ENCODE data around the gene CDH11.

CDH11 gene

GRCh38 chr16:65012357-65012756 lies 109.5 kb downstream of the CDH11 start:
- Histone ChIP-seq H3K4me1 (ENCODE audit: control insufficient read depth, insufficient read depth, low read length) (no peaks in the 10 kb centered on the region), H3K4me3 (ENCODE audit: low read depth, low read length) (no peak overlapping the region), H3K36me3 (ENCODE audit: control insufficient read depth, insufficient read depth, low read length) (no peaks in the 10 kb centered on the region), H3K9me3 (ENCODE audit: control insufficient read depth, insufficient read depth, low read length) (no peaks in the 10 kb centered on the region), H3K27me3 (ENCODE audit: control insufficient read depth, insufficient read depth, low read length) (no peaks in the 10 kb centered on the region), H3K9ac (ENCODE audit: low read depth, low read length) (no peak overlapping the region)

GRCh38 chr16:65010125-65010524 lies 111.7 kb downstream of the CDH11 start:
- no peaks in the 10 kb centered on the region for H3K36me3 ChIP-seq (ENCODE audit: control insufficient read depth, insufficient read depth, low read length)
- no peaks in the 10 kb centered on the region for H3K27me3 ChIP-seq (ENCODE audit: control insufficient read depth, insufficient read depth, low read length)
- no peak overlapping the region for H3K9ac ChIP-seq (ENCODE audit: low read depth, low read length)
- H3K4me3 ChIP-seq (ENCODE audit: low read depth, low read length) = no peak overlapping the region
- no peaks in the 10 kb centered on the region for H3K4me1 ChIP-seq (ENCODE audit: control insufficient read depth, insufficient read depth, low read length)
- H3K9me3 ChIP-seq (ENCODE audit: control insufficient read depth, insufficient read depth, low read length) = no peaks in the 10 kb centered on the region

GRCh38 chr16:65005696-65006095 lies 116.2 kb downstream of the CDH11 start:
- H3K36me3 ChIP-seq (ENCODE audit: control insufficient read depth, insufficient read depth, low read length) = no peaks in the 10 kb centered on the region
- no peak overlapping the region for H3K9ac ChIP-seq (ENCODE audit: low read depth, low read length)
- no peaks in the 10 kb centered on the region for H3K9me3 ChIP-seq (ENCODE audit: control insufficient read depth, insufficient read depth, low read length)
- H3K27me3 ChIP-seq (ENCODE audit: control insufficient read depth, insufficient read depth, low read length) = no peaks in the 10 kb centered on the region
- H3K4me1 ChIP-seq (ENCODE audit: control insufficient read depth, insufficient read depth, low read length) = peaks cover 3% of the 10 kb centered on the region
- no peak overlapping the region for H3K4me3 ChIP-seq (ENCODE audit: low read depth, low read length)

GRCh38 chr16:65004570-65004969 lies 117.3 kb downstream of the CDH11 start:
- H3K4me1 ChIP-seq (ENCODE audit: control insufficient read depth, insufficient read depth, low read length) = peaks cover 3% of the 10 kb centered on the region
- no peaks in the 10 kb centered on the region for H3K27me3 ChIP-seq (ENCODE audit: control insufficient read depth, insufficient read depth, low read length)
- no peak overlapping the region for H3K4me3 ChIP-seq (ENCODE audit: low read depth, low read length)
- H3K9me3 ChIP-seq (ENCODE audit: control insufficient read depth, insufficient read depth, low read length) = no peaks in the 10 kb centered on the region
- H3K9ac ChIP-seq (ENCODE audit: low read depth, low read length) = no peak overlapping the region
- no peaks in the 10 kb centered on the region for H3K36me3 ChIP-seq (ENCODE audit: control insufficient read depth, insufficient read depth, low read length)

GRCh38 chr16:65003621-65004020 lies 118.2 kb downstream of the CDH11 start:
- no peaks in the 10 kb centered on the region for H3K9me3 ChIP-seq (ENCODE audit: control insufficient read depth, insufficient read depth, low read length)
- H3K36me3 ChIP-seq (ENCODE audit: control insufficient read depth, insufficient read depth, low read length) = no peaks in the 10 kb centered on the region
- peaks cover 3% of the 10 kb centered on the region for H3K4me1 ChIP-seq (ENCODE audit: control insufficient read depth, insufficient read depth, low read length)
- no peaks in the 10 kb centered on the region for H3K27me3 ChIP-seq (ENCODE audit: control insufficient read depth, insufficient read depth, low read length)
- H3K4me3 ChIP-seq (ENCODE audit: low read depth, low read length) = no peak overlapping the region
- H3K9ac ChIP-seq (ENCODE audit: low read depth, low read length) = no peak overlapping the region

GRCh38 chr16:65002265-65002664 lies 119.6 kb downstream of the CDH11 start:
- Histone ChIP-seq H3K9me3 (ENCODE audit: control insufficient read depth, insufficient read depth, low read length) (no peaks in the 10 kb centered on the region), H3K4me3 (ENCODE audit: low read depth, low read length) (no peak overlapping the region), H3K9ac (ENCODE audit: low read depth, low read length) (no peak overlapping the region), H3K4me1 (ENCODE audit: control insufficient read depth, insufficient read depth, low read length) (peaks cover 3% of the 10 kb centered on the region), H3K36me3 (ENCODE audit: control insufficient read depth, insufficient read depth, low read length) (no peaks in the 10 kb centered on the region), H3K27me3 (ENCODE audit: control insufficient read depth, insufficient read depth, low read length) (no peaks in the 10 kb centered on the region)

GRCh38 chr16:65000654-65001053 lies 121.2 kb downstream of the CDH11 start:
- Histone ChIP-seq H3K4me1 (ENCODE audit: control insufficient read depth, insufficient read depth, low read length) (peaks cover 3% of the 10 kb centered on the region), H3K27me3 (ENCODE audit: control insufficient read depth, insufficient read depth, low read length) (no peaks in the 10 kb centered on the region), H3K4me3 (ENCODE audit: low read depth, low read length) (no peak overlapping the region), H3K36me3 (ENCODE audit: control insufficient read depth, insufficient read depth, low read length) (no peaks in the 10 kb centered on the region), H3K9me3 (ENCODE audit: control insufficient read depth, insufficient read depth, low read length) (no peaks in the 10 kb centered on the region), H3K9ac (ENCODE audit: low read depth, low read length) (no peak overlapping the region)

- H3K36me3 ChIP-seq (ENCODE audit: control insufficient read depth, insufficient read depth, low read length) = no peaks in the 10 kb centered on the region
These were observed 124.1 kb downstream of the CDH11 start for GRCh38 chr16:64997751-64998150.

GRCh38 chr16:64997121-64997520 lies 124.7 kb downstream of the CDH11 start:
- Histone ChIP-seq H3K4me3 (ENCODE audit: low read depth, low read length) (no peak overlapping the region), H3K9ac (ENCODE audit: low read depth, low read length) (no peak overlapping the region), H3K4me1 (ENCODE audit: control insufficient read depth, insufficient read depth, low read length) (peaks cover 3% of the 10 kb centered on the region), H3K9me3 (ENCODE audit: control insufficient read depth, insufficient read depth, low read length) (no peaks in the 10 kb centered on the region), H3K36me3 (ENCODE audit: control insufficient read depth, insufficient read depth, low read length) (no peaks in the 10 kb centered on the region), H3K27me3 (ENCODE audit: control insufficient read depth, insufficient read depth, low read length) (no peaks in the 10 kb centered on the region)

More at GRCh38 chr16:64997751-64998150, 124.1 kb downstream of the CDH11 start:
- Histone ChIP-seq H3K27me3 (ENCODE audit: control insufficient read depth, insufficient read depth, low read length) (no peaks in the 10 kb centered on the region), H3K4me1 (ENCODE audit: control insufficient read depth, insufficient read depth, low read length) (peaks cover 3% of the 10 kb centered on the region), H3K9ac (ENCODE audit: low read depth, low read length) (no peak overlapping the region), H3K4me3 (ENCODE audit: low read depth, low read length) (no peak overlapping the region), H3K9me3 (ENCODE audit: control insufficient read depth, insufficient read depth, low read length) (no peaks in the 10 kb centered on the region)

GRCh38 chr16:64996641-64997040 lies 125.2 kb downstream of the CDH11 start:
- no peaks in the 10 kb centered on the region for H3K27me3 ChIP-seq (ENCODE audit: control insufficient read depth, insufficient read depth, low read length)
- no peak overlapping the region for H3K4me3 ChIP-seq (ENCODE audit: low read depth, low read length)
- peaks cover 3% of the 10 kb centered on the region for H3K4me1 ChIP-seq (ENCODE audit: control insufficient read depth, insufficient read depth, low read length)
- no peaks in the 10 kb centered on the region for H3K9me3 ChIP-seq (ENCODE audit: control insufficient read depth, insufficient read depth, low read length)
- H3K36me3 ChIP-seq (ENCODE audit: control insufficient read depth, insufficient read depth, low read length) = no peaks in the 10 kb centered on the region
- no peak overlapping the region for H3K9ac ChIP-seq (ENCODE audit: low read depth, low read length)

- no peaks in the 10 kb centered on the region for H3K9me3 ChIP-seq (ENCODE audit: control insufficient read depth, insufficient read depth, low read length)
- no peaks in the 10 kb centered on the region for H3K36me3 ChIP-seq (ENCODE audit: control insufficient read depth, insufficient read depth, low read length)
- no peak overlapping the region for H3K4me3 ChIP-seq (ENCODE audit: low read depth, low read length)
- no peaks in the 10 kb centered on the region for H3K27me3 ChIP-seq (ENCODE audit: control insufficient read depth, insufficient read depth, low read length)
- H3K4me1 ChIP-seq (ENCODE audit: control insufficient read depth, insufficient read depth, low read length) = no peaks in the 10 kb centered on the region
- H3K9ac ChIP-seq (ENCODE audit: low read depth, low read length) = no peak overlapping the region
These were observed 128.4 kb downstream of the CDH11 start for GRCh38 chr16:64993464-64993863.

GRCh38 chr16:64991001-64991400 lies 130.9 kb downstream of the CDH11 start:
- Histone ChIP-seq H3K36me3 (ENCODE audit: control insufficient read depth, insufficient read depth, low read length) (no peaks in the 10 kb centered on the region), H3K4me3 (ENCODE audit: low read depth, low read length) (no peak overlapping the region), H3K9me3 (ENCODE audit: control insufficient read depth, insufficient read depth, low read length) (no peaks in the 10 kb centered on the region), H3K4me1 (ENCODE audit: control insufficient read depth, insufficient read depth, low read length) (no peaks in the 10 kb centered on the region), H3K27me3 (ENCODE audit: control insufficient read depth, insufficient read depth, low read length) (no peaks in the 10 kb centered on the region), H3K9ac (ENCODE audit: low read depth, low read length) (no peak overlapping the region)

GRCh38 chr16:64990101-64990500 lies 131.8 kb downstream of the CDH11 start:
- H3K27me3 ChIP-seq (ENCODE audit: control insufficient read depth, insufficient read depth, low read length) = no peaks in the 10 kb centered on the region
- H3K4me1 ChIP-seq (ENCODE audit: control insufficient read depth, insufficient read depth, low read length) = no peaks in the 10 kb centered on the region
- no peak overlapping the region for H3K9ac ChIP-seq (ENCODE audit: low read depth, low read length)
- H3K9me3 ChIP-seq (ENCODE audit: control insufficient read depth, insufficient read depth, low read length) = no peaks in the 10 kb centered on the region
- H3K36me3 ChIP-seq (ENCODE audit: control insufficient read depth, insufficient read depth, low read length) = no peaks in the 10 kb centered on the region
- H3K4me3 ChIP-seq (ENCODE audit: low read depth, low read length) = no peak overlapping the region

All from iPS-15b (cell line).